ENCODE measurements around the gene ATRAID. TPM values are rescaled to one million over a fixed set of nuclear protein-coding genes. Genes with fewer than 3 reads are reported as not detected.
A peak's percentile ranks its signal among the peaks of the same experiment; 100 is the strongest.

Gene ATRAID
- total and polyA plus RNA-seq, 9 donors = 84.5 to 121 (median 94.2) TPM

GRCh38 chr2:27204566-27204965 is 7.3 kb upstream of the ATRAID start:
- Histone ChIP-seq H3K9me3 (replicated peaks; ENCODE audit: control insufficient read depth, low read depth, low read length) (no peaks in the 10 kb centered on the region), H3K36me3 (ENCODE audit: control insufficient read depth, insufficient read depth, low read length) (peaks cover 76% of the 10 kb centered on the region), H3K4me1 (ENCODE audit: control insufficient read depth, insufficient read depth, low read length) (no peaks in the 10 kb centered on the region), H3K4me3 (ENCODE audit: low read length) (no peak overlapping the region), H3K27me3 (ENCODE audit: control insufficient read depth, insufficient read depth, low read length) (no peaks in the 10 kb centered on the region), H3K27ac (ENCODE audit: low read length) (no peak overlapping the region)
- no peak for DNase-seq
- 92% methylated on average over 6 of the region's 8 CpGs for WGBS (ENCODE audit: insufficient coverage)

GRCh38 chr2:27205206-27205605 is 6.6 kb upstream of the ATRAID start:
- H3K36me3 ChIP-seq (ENCODE audit: control insufficient read depth, insufficient read depth, low read length) = peaks cover 71% of the 10 kb centered on the region
- H3K4me3 ChIP-seq (ENCODE audit: low read length) = no peak overlapping the region
- DNase-seq = no peak
- H3K4me1 ChIP-seq (ENCODE audit: control insufficient read depth, insufficient read depth, low read length) = no peaks in the 10 kb centered on the region
- H3K27ac ChIP-seq (ENCODE audit: low read length) = no peak overlapping the region
- WGBS (ENCODE audit: insufficient coverage) = 73% methylated on average over 8 of the region's 8 CpGs
- no peaks in the 10 kb centered on the region for H3K9me3 ChIP-seq (replicated peaks; ENCODE audit: control insufficient read depth, low read depth, low read length)
- H3K27me3 ChIP-seq (ENCODE audit: control insufficient read depth, insufficient read depth, low read length) = no peaks in the 10 kb centered on the region

GRCh38 chr2:27206346-27206745 is 5.5 kb upstream of the ATRAID start:
- no peak for DNase-seq
- peaks cover 5% of the 10 kb centered on the region for H3K4me1 ChIP-seq (ENCODE audit: control insufficient read depth, insufficient read depth, low read length)
- no peaks in the 10 kb centered on the region for H3K27me3 ChIP-seq (ENCODE audit: control insufficient read depth, insufficient read depth, low read length)
- H3K27ac ChIP-seq (ENCODE audit: low read length) = no peak overlapping the region
- H3K4me3 ChIP-seq (ENCODE audit: low read length) = no peak overlapping the region
- no peaks in the 10 kb centered on the region for H3K9me3 ChIP-seq (replicated peaks; ENCODE audit: control insufficient read depth, low read depth, low read length)
- peaks cover 68% of the 10 kb centered on the region for H3K36me3 ChIP-seq (ENCODE audit: control insufficient read depth, insufficient read depth, low read length)
- WGBS (ENCODE audit: insufficient coverage) = 100% methylated on average over 2 of the region's 6 CpGs

- Histone ChIP-seq H3K4me3 (ENCODE audit: low read length) (no peak overlapping the region), H3K36me3 (ENCODE audit: control insufficient read depth, insufficient read depth, low read length) (peaks cover 48% of the 10 kb centered on the region), H3K27ac (ENCODE audit: low read length) (no peak overlapping the region), H3K27me3 (ENCODE audit: control insufficient read depth, insufficient read depth, low read length) (no peaks in the 10 kb centered on the region), H3K4me1 (ENCODE audit: control insufficient read depth, insufficient read depth, low read length) (peaks cover 11% of the 10 kb centered on the region), H3K9me3 (replicated peaks; ENCODE audit: control insufficient read depth, low read depth, low read length) (no peaks in the 10 kb centered on the region)
- no peak for DNase-seq
- WGBS (ENCODE audit: insufficient coverage) = 85% methylated on average over 3 of the region's 4 CpGs
These were observed 3.3 kb upstream of the ATRAID start for GRCh38 chr2:27208486-27209050.

- H3K4me1 ChIP-seq (ENCODE audit: control insufficient read depth, insufficient read depth, low read length) = peaks cover 11% of the 10 kb centered on the region
- H3K27ac ChIP-seq (ENCODE audit: low read length) = no peak overlapping the region
- no peaks in the 10 kb centered on the region for H3K27me3 ChIP-seq (ENCODE audit: control insufficient read depth, insufficient read depth, low read length)
- H3K36me3 ChIP-seq (ENCODE audit: control insufficient read depth, insufficient read depth, low read length) = peaks cover 36% of the 10 kb centered on the region
- no peak for DNase-seq
- no peaks in the 10 kb centered on the region for H3K9me3 ChIP-seq (replicated peaks; ENCODE audit: control insufficient read depth, low read depth, low read length)
- no peak overlapping the region for H3K4me3 ChIP-seq (ENCODE audit: low read length)
- WGBS (ENCODE audit: insufficient coverage) = 69% methylated on average over 5 of the region's 6 CpGs
These were observed 2.0 kb upstream of the ATRAID start for GRCh38 chr2:27209621-27210401.

- WGBS (ENCODE audit: insufficient coverage) = 1% methylated on average over 31 of the region's 48 CpGs
- Histone ChIP-seq H3K9me3 (replicated peaks; ENCODE audit: control insufficient read depth, low read depth, low read length) (no peaks in the 10 kb centered on the region), H3K4me3 (ENCODE audit: low read length) (peak overlapping the region; percentile 89), H3K27me3 (ENCODE audit: control insufficient read depth, insufficient read depth, low read length) (no peaks in the 10 kb centered on the region), H3K36me3 (ENCODE audit: control insufficient read depth, insufficient read depth, low read length) (peaks cover 27% of the 10 kb centered on the region), H3K4me1 (ENCODE audit: control insufficient read depth, insufficient read depth, low read length) (peaks cover 11% of the 10 kb centered on the region), H3K27ac (ENCODE audit: low read length) (peak overlapping the region; percentile 99)
- DNase-seq = no peak
These were observed 449 bp upstream of the ATRAID start for GRCh38 chr2:27211241-27211942.

- H3K9me3 ChIP-seq (replicated peaks; ENCODE audit: control insufficient read depth, low read depth, low read length) = no peaks in the 10 kb centered on the region
- H3K27ac ChIP-seq (ENCODE audit: low read length) = peak overlapping the region; percentile 99
- H3K27me3 ChIP-seq (ENCODE audit: control insufficient read depth, insufficient read depth, low read length) = no peaks in the 10 kb centered on the region
- peaks cover 17% of the 10 kb centered on the region for H3K4me1 ChIP-seq (ENCODE audit: control insufficient read depth, insufficient read depth, low read length)
- no peak for DNase-seq
- WGBS (ENCODE audit: insufficient coverage) = 5% methylated on average over 16 of the region's 34 CpGs
- H3K36me3 ChIP-seq (ENCODE audit: control insufficient read depth, insufficient read depth, low read length) = peaks cover 16% of the 10 kb centered on the region
- H3K4me3 ChIP-seq (ENCODE audit: low read length) = peak overlapping the region; percentile 89
These were observed 1.0 kb downstream of the ATRAID start for GRCh38 chr2:27212626-27213471.

- no peak for DNase-seq
- no CpG with 5 or more reads among the region's 3 CpGs for WGBS (ENCODE audit: insufficient coverage)
- Histone ChIP-seq H3K36me3 (ENCODE audit: control insufficient read depth, insufficient read depth, low read length) (peaks cover 15% of the 10 kb centered on the region), H3K27me3 (ENCODE audit: control insufficient read depth, insufficient read depth, low read length) (no peaks in the 10 kb centered on the region), H3K9me3 (replicated peaks; ENCODE audit: control insufficient read depth, low read depth, low read length) (no peaks in the 10 kb centered on the region), H3K4me3 (ENCODE audit: low read length) (no peak overlapping the region), H3K4me1 (ENCODE audit: control insufficient read depth, insufficient read depth, low read length) (peaks cover 21% of the 10 kb centered on the region), H3K27ac (ENCODE audit: low read length) (no peak overlapping the region)
These were observed 3.1 kb downstream of the ATRAID start for GRCh38 chr2:27214941-27215340.

- Histone ChIP-seq H3K9me3 (replicated peaks; ENCODE audit: control insufficient read depth, low read depth, low read length) (no peaks in the 10 kb centered on the region), H3K36me3 (ENCODE audit: control insufficient read depth, insufficient read depth, low read length) (peaks cover 26% of the 10 kb centered on the region), H3K4me1 (ENCODE audit: control insufficient read depth, insufficient read depth, low read length) (peaks cover 14% of the 10 kb centered on the region), H3K27me3 (ENCODE audit: control insufficient read depth, insufficient read depth, low read length) (no peaks in the 10 kb centered on the region), H3K27ac (ENCODE audit: low read length) (peak overlapping the region; percentile 52), H3K4me3 (ENCODE audit: low read length) (peak overlapping the region; percentile 86)
- WGBS (ENCODE audit: insufficient coverage) = 87% methylated on average over 13 of the region's 13 CpGs
- no peak for DNase-seq
These were observed 4.7 kb downstream of the ATRAID start for GRCh38 chr2:27216416-27217137.
